Cardiac muscle cell (in vitro differentiated cells and primary cell): ENCODE results near the gene STARD13. TPM values are rescaled to one million over a fixed set of nuclear protein-coding genes. Genes with fewer than 3 reads are reported as not detected.

Source experiments
- DNase-seq, 2 donors: peaks; one replicate each; pipeline versions ENCODE4 v3.0.0 to v3.0.0-alpha.2; 2010 to 2017; ENCODE audit warnings: low read depth in 1 of 2, low spot score in 1 of 2
- H3K27ac ChIP-seq: fragments of 200-600 bp; sonication (generic); 2 replicates; pipeline ENCODE4 v1.5.1; 2016
- H3K27me3 ChIP-seq: fragments of 200-600 bp; sonication (generic); 2 replicates; pipeline ENCODE4 v1.6.0; 2016; ENCODE audit warnings: control low read depth
- H3K36me3 ChIP-seq: fragments of 200-600 bp; sonication (generic); 2 replicates; pipeline ENCODE4 v1.5.1; 2016; ENCODE audit warnings: control low read depth
- H3K4me1 ChIP-seq: fragments of 200-600 bp; sonication (generic); 2 replicates; pipeline ENCODE4 v1.8.1; 2017; ENCODE audit warnings: low read depth, mild to moderate bottlenecking, mixed run types
- H3K4me3 ChIP-seq: fragments of 200-600 bp; sonication (generic); 2 replicates; pipeline ENCODE4 v1.5.1; 2016; ENCODE audit warnings: mild to moderate bottlenecking
- H3K9me3 ChIP-seq: fragments of 200-600 bp; sonication (generic); 2 replicates; pipeline ENCODE4 v1.5.1; 2017; ENCODE audit warnings: low read depth, mild to moderate bottlenecking, control low read depth
- CTCF ChIP-seq: IDR thresholded peaks from 2 replicates; pipeline ENCODE4 v1.5.1; 2012; ENCODE audit warnings: low read depth, mild to moderate bottlenecking, low read length
- polyA plus RNA-seq: library from polyadenylated mRNA; unstranded; fragments of >200 nt; fragmentation: Nextera tagmentation; extraction: Ambion mirVana; gene quantifications from 2 replicates; pipeline ENCODE4 v1.2.1, GENCODE V29; 2016
- total RNA-seq: library from RNA; depleted of rRNA; stranded (reverse); fragments of >200 nt; gene quantifications from 2 replicates; pipeline ENCODE4 v1.2.3, GENCODE V29; 2016

STARD13 gene
- total and polyA plus RNA-seq, 2 experiments from 2014 or later, result 16.5 to 23.5 TPM

GRCh38 chr13:33260168-33261098 is 25.1 kb downstream of the STARD13 start:
- no peak overlapping the region for H3K4me3 ChIP-seq
- H3K4me1 ChIP-seq, result peaks cover 30% of the 10 kb centered on the region

GRCh38 chr13:33259296-33259695 is 26.3 kb downstream of the STARD13 start:
- H3K36me3 ChIP-seq, result no peaks in the 10 kb centered on the region
- peaks cover 31% of the 10 kb centered on the region for H3K4me1 ChIP-seq
- no peak overlapping the region for H3K27ac ChIP-seq
- no peak overlapping the region for H3K4me3 ChIP-seq
- no peak for DNase-seq
- H3K27me3 ChIP-seq, result no peaks in the 10 kb centered on the region
- TF ChIP-seq CTCF, result no peak
- no peaks in the 10 kb centered on the region for H3K9me3 ChIP-seq

More at GRCh38 chr13:33260168-33261098, 25.1 kb downstream of the STARD13 start:
- no peak for TF ChIP-seq CTCF
- no peaks in the 10 kb centered on the region for H3K9me3 ChIP-seq
- peak overlapping the region; percentile 18 for H3K27ac ChIP-seq
- no peaks in the 10 kb centered on the region for H3K27me3 ChIP-seq
- peak; percentile 35 to 73 for DNase-seq
- H3K36me3 ChIP-seq, result no peaks in the 10 kb centered on the region

- H3K4me3 ChIP-seq, result no peak overlapping the region
- H3K4me1 ChIP-seq, result peaks cover 34% of the 10 kb centered on the region
- peak in 1 of 2 donors; percentile 83 for DNase-seq
- H3K36me3 ChIP-seq, result no peaks in the 10 kb centered on the region
- TF ChIP-seq CTCF, result no peak
- no peak overlapping the region for H3K27ac ChIP-seq
- no peaks in the 10 kb centered on the region for H3K27me3 ChIP-seq
- no peaks in the 10 kb centered on the region for H3K9me3 ChIP-seq
These were observed 26.8 kb downstream of the STARD13 start for GRCh38 chr13:33258808-33259193.

GRCh38 chr13:33257841-33258807 is 27.4 kb downstream of the STARD13 start:
- Histone ChIP-seq H3K4me1 (peaks cover 37% of the 10 kb centered on the region), H3K36me3 (no peaks in the 10 kb centered on the region), H3K4me3 (no peak overlapping the region), H3K9me3 (no peaks in the 10 kb centered on the region), H3K27me3 (no peaks in the 10 kb centered on the region), H3K27ac (no peak overlapping the region)
- TF ChIP-seq CTCF, result no peak
- DNase-seq, result peak in 1 of 2 donors; percentile 53

- Histone ChIP-seq H3K4me1 (peaks cover 41% of the 10 kb centered on the region), H3K27me3 (no peaks in the 10 kb centered on the region), H3K4me3 (no peak overlapping the region), H3K9me3 (no peaks in the 10 kb centered on the region), H3K36me3 (no peaks in the 10 kb centered on the region), H3K27ac (no peak overlapping the region)
- no peak for DNase-seq
- TF ChIP-seq CTCF, result no peak
These were observed 29.3 kb downstream of the STARD13 start for GRCh38 chr13:33256148-33256840.
